SU-DHL-6 (cell line): Measurements from ENCODE around the gene CCL4.

Experiments
- H2AFZ ChIP-seq: fragments of 200-600 bp; sonication (generic); 2 replicates; pipeline ENCODE4 v1.6.1; 2014; ENCODE audit warnings: low read depth, mild to moderate bottlenecking, moderate library complexity, mixed read lengths, antibody characterized with exemption, low read length; ENCODE audit not compliant: severe bottlenecking
- H3F3A ChIP-seq: fragments of 200-600 bp; shearing (Covaris generic); 2 replicates; pipeline ENCODE4 v1.6.0; 2016; ENCODE audit warnings: antibody characterized with exemption, mild to moderate bottlenecking; ENCODE audit not compliant: insufficient read depth
- H3K27ac ChIP-seq: fragments of 200-600 bp; sonication (generic); 2 replicates; pipeline ENCODE4 v1.5.1; 2016; ENCODE audit warnings: low read depth, mild to moderate bottlenecking, low read length, moderate library complexity, mixed read lengths
- H3K27me3 ChIP-seq: fragments of 200-600 bp; sonication (generic), shearing (Covaris generic); 2 replicates; pipeline ENCODE4 v1.6.0; 2014; ENCODE audit warnings: mild to moderate bottlenecking, low read length
- H3K36me3 ChIP-seq: fragments of 200-600 bp; sonication (generic); 2 replicates; pipeline ENCODE4 v1.6.1; 2014; ENCODE audit warnings: mild to moderate bottlenecking, low read length, mixed read lengths
- H3K4me2 ChIP-seq: fragments of 300-600, 200-600 bp; shearing (Covaris generic), sonication (generic); 2 replicates; pipeline ENCODE4 v1.6.0; 2014; ENCODE audit warnings: low read length, low read depth, mild to moderate bottlenecking; ENCODE audit not compliant: poor library complexity, severe bottlenecking
- H3K4me3 ChIP-seq: fragments of 200-600 bp; sonication (generic); 2 replicates; pipeline ENCODE4 v1.5.1; 2014; ENCODE audit warnings: antibody characterized with exemption, low read length, mild to moderate bottlenecking, mixed read lengths; ENCODE audit not compliant: insufficient read depth, poor library complexity, severe bottlenecking
- H3K79me2 ChIP-seq: fragments of 200-600 bp; sonication (generic); 2 replicates; pipeline ENCODE4 v1.6.1; 2014; ENCODE audit warnings: mild to moderate bottlenecking, low read length, moderate library complexity; ENCODE audit not compliant: insufficient read depth
- H3K9ac ChIP-seq: fragments of 200-600 bp; sonication (generic); 2 replicates; pipeline ENCODE4 v1.7.0; 2014; ENCODE audit warnings: mild to moderate bottlenecking, low read length
- H3K9me2 ChIP-seq: fragments of 200-600 bp; sonication (generic); replicated peaks from 2 replicates; pipeline ENCODE4 v1.6.1; 2014; ENCODE audit warnings: low read length; ENCODE audit not compliant: insufficient read depth
- H3K9me3 ChIP-seq: fragments of 200-600 bp; sonication (generic); 2 replicates; pipeline ENCODE4 v1.6.1; 2014; ENCODE audit warnings: low read length, mixed read lengths; ENCODE audit not compliant: insufficient read depth
- H4K20me1 ChIP-seq: fragments of 200-600 bp; sonication (generic); 2 replicates; pipeline ENCODE4 v1.6.1; 2014; ENCODE audit warnings: low read depth, mild to moderate bottlenecking, antibody characterized with exemption, low read length, moderate library complexity, mixed read lengths
- CTCF ChIP-seq: fragments of 200-600 bp; sonication (generic); IDR thresholded peaks from one replicate; pipeline ENCODE4 v1.5.1; 2017; ENCODE audit warnings: antibody characterized with exemption, mild to moderate bottlenecking, low read length, moderate library complexity; ENCODE audit not compliant: insufficient read depth, poor library complexity, severe bottlenecking
- EZH2phosphoT487 ChIP-seq: fragments of 200-600 bp; sonication (generic), shearing (Covaris generic); conservative IDR thresholded peaks from 2 replicates; pipeline ENCODE4 v1.6.1; 2018; ENCODE audit warnings: mild to moderate bottlenecking, antibody characterized with exemption, low read length, moderate library complexity, mixed read lengths

The CCL4 gene

GRCh38 chr17:36144981-36145729 is 41.5 kb downstream of the CCL4 start:
- H3K27me3 ChIP-seq, result no peaks in the 10 kb centered on the region
- no peaks in the 10 kb centered on the region for H3K79me2 ChIP-seq
- H4K20me1 ChIP-seq, result no peaks in the 10 kb centered on the region
- no peaks in the 10 kb centered on the region for H3K9me3 ChIP-seq
- no peaks in the 10 kb centered on the region for H3K9me2 ChIP-seq
- H2AFZ ChIP-seq, result no peak overlapping the region
- H3K4me2 ChIP-seq, result no peak overlapping the region
- no peak overlapping the region for H3K9ac ChIP-seq
- no peak overlapping the region for H3K4me3 ChIP-seq
- H3K27ac ChIP-seq, result no peak overlapping the region
- TF ChIP-seq CTCF (no peak), EZH2phosphoT487 (no peak)
- H3K36me3 ChIP-seq, result no peaks in the 10 kb centered on the region
- no peaks in the 10 kb centered on the region for H3F3A ChIP-seq

GRCh38 chr17:36147601-36148000 is 44.0 kb downstream of the CCL4 start:
- H3K9me2 ChIP-seq, result no peaks in the 10 kb centered on the region
- H3K79me2 ChIP-seq, result no peaks in the 10 kb centered on the region
- H3K4me2 ChIP-seq, result no peak overlapping the region
- H3K27ac ChIP-seq, result no peak overlapping the region
- no peaks in the 10 kb centered on the region for H3K9me3 ChIP-seq
- H2AFZ ChIP-seq, result no peak overlapping the region
- no peak overlapping the region for H3K9ac ChIP-seq
- H3K27me3 ChIP-seq, result no peaks in the 10 kb centered on the region
- no peak for TF ChIP-seq EZH2phosphoT487
- no peak for TF ChIP-seq CTCF
- no peaks in the 10 kb centered on the region for H3K36me3 ChIP-seq
- no peaks in the 10 kb centered on the region for H4K20me1 ChIP-seq
- H3F3A ChIP-seq, result no peaks in the 10 kb centered on the region
- no peak overlapping the region for H3K4me3 ChIP-seq

- Histone ChIP-seq H3F3A (no peaks in the 10 kb centered on the region), H3K79me2 (no peaks in the 10 kb centered on the region), H2AFZ (no peak overlapping the region), H3K9me2 (no peaks in the 10 kb centered on the region), H3K4me3 (no peak overlapping the region), H3K27ac (no peak overlapping the region), H3K27me3 (no peaks in the 10 kb centered on the region), H3K4me2 (no peak overlapping the region), H3K9ac (no peak overlapping the region), H3K36me3 (no peaks in the 10 kb centered on the region), H3K9me3 (no peaks in the 10 kb centered on the region), H4K20me1 (no peaks in the 10 kb centered on the region)
- peak; percentile 99 for TF ChIP-seq CTCF
- no peak for TF ChIP-seq EZH2phosphoT487
Measured at GRCh38 chr17:36148559-36149295, 45.1 kb downstream of the CCL4 start.
